ENCODE measurements around the gene SLC5A6. TPM values are rescaled to one million over a fixed set of nuclear protein-coding genes. Genes with fewer than 3 reads are reported as not detected.

SLC5A6 gene
- total RNA-seq, 1 experiment from 2014 or later, result 111 TPM

DNA sequence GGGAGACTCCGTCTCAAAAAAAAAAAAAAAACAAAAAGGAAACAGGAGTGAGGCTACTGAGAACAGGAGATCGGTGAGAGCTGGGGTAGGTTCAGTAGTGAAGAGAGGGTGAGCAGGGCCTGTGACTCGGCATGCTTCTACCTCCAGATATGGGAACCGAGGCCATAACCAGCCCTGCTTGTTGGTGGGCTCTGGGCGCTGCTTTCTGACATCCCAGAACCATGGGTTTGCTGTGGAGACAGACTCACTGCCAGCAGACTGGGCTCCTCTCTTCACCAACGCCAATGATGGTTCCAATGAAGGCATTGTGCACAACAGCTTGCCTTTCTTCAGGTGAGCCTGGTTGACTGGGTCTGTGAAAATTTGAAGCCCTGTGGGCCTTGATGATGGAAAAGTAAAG lies 11.3 kb upstream of the SLC5A6 start (continued):
- TF ChIP-seq NFYB (CRISPR knock-in tag; conservative IDR thresholded peaks at IDR 0.05; ENCODE audit: low read depth) (no peak), SMAD4 (CRISPR knock-in tag; IDR thresholded peaks at IDR 0.05) (no peak), SP1 (CRISPR knock-in tag; conservative IDR thresholded peaks at IDR 0.05) (no peak), TCF7 (CRISPR knock-in tag; IDR thresholded peaks at IDR 0.05; ENCODE audit: low read depth) (no peak)
- TF ChIP-seq, protein P1, sequence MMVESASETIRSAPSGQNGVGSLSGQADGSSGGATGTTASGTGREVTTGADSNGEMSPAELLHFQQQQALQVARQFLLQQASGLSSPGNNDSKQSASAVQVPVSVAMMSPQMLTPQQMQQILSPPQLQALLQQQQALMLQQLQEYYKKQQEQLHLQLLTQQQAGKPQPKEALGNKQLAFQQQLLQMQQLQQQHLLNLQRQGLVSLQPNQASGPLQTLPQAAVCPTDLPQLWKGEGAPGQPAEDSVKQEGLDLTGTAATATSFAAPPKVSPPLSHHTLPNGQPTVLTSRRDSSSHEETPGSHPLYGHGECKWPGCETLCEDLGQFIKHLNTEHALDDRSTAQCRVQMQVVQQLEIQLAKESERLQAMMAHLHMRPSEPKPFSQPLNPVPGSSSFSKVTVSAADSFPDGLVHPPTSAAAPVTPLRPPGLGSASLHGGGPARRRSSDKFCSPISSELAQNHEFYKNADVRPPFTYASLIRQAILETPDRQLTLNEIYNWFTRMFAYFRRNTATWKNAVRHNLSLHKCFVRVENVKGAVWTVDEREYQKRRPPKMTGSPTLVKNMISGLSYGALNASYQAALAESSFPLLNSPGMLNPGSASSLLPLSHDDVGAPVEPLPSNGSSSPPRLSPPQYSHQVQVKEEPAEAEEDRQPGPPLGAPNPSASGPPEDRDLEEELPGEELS (CRISPR knock-in tag; IDR thresholded peaks at IDR 0.05), result no peak

DNA sequence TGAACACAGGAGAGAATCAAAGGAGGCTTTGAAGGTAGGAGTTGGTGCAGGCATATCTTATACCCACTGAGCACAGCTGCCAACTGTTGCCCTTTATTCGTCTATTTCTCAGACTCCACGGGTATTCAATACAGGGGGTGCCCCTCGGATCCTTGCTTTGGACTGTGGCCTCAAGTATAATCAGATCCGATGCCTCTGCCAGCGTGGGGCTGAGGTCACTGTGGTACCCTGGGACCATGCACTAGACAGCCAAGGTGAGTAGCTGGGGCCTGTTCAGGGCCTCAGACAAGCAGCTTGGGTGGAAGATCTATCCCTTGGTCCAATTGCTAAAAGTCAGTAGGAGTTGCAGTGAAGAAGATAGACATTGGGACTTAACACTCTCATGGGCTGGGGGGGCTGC lies 10.3 kb upstream of the SLC5A6 start:
- no peak overlapping the region for H3K4me3 Mint-ChIP-seq
- ChIA-PET POLR2A (no interaction called here), CTCF (interaction anchor here (0.9 kb wide), 1 partner anchor 28 kb away, joined by 3 read pairs; no protein-coding TSS in a partner anchor)
- no peak for DNase-seq (ENCODE audit: low spot score)
- no peak for TF ChIP-seq KAT7 (CRISPR knock-in tag; IDR thresholded peaks at IDR 0.05; ENCODE audit: borderline replicate concordance)
- TF ChIP-seq, protein P1 (CRISPR knock-in tag; IDR thresholded peaks at IDR 0.05), result no peak
- TF ChIP-seq, protein P2, sequence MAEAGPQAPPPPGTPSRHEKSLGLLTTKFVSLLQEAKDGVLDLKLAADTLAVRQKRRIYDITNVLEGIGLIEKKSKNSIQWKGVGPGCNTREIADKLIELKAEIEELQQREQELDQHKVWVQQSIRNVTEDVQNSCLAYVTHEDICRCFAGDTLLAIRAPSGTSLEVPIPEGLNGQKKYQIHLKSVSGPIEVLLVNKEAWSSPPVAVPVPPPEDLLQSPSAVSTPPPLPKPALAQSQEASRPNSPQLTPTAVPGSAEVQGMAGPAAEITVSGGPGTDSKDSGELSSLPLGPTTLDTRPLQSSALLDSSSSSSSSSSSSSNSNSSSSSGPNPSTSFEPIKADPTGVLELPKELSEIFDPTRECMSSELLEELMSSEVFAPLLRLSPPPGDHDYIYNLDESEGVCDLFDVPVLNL (CRISPR knock-in tag; IDR thresholded peaks at IDR 0.05; ENCODE audit: borderline replicate concordance, low read depth), result no peak
- TF ChIP-seq, protein P3, sequence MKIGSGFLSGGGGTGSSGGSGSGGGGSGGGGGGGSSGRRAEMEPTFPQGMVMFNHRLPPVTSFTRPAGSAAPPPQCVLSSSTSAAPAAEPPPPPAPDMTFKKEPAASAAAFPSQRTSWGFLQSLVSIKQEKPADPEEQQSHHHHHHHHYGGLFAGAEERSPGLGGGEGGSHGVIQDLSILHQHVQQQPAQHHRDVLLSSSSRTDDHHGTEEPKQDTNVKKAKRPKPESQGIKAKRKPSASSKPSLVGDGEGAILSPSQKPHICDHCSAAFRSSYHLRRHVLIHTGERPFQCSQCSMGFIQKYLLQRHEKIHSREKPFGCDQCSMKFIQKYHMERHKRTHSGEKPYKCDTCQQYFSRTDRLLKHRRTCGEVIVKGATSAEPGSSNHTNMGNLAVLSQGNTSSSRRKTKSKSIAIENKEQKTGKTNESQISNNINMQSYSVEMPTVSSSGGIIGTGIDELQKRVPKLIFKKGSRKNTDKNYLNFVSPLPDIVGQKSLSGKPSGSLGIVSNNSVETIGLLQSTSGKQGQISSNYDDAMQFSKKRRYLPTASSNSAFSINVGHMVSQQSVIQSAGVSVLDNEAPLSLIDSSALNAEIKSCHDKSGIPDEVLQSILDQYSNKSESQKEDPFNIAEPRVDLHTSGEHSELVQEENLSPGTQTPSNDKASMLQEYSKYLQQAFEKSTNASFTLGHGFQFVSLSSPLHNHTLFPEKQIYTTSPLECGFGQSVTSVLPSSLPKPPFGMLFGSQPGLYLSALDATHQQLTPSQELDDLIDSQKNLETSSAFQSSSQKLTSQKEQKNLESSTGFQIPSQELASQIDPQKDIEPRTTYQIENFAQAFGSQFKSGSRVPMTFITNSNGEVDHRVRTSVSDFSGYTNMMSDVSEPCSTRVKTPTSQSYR (CRISPR knock-in tag; IDR thresholded peaks at IDR 0.05), result no peak
- TF ChIP-seq, protein P4, sequence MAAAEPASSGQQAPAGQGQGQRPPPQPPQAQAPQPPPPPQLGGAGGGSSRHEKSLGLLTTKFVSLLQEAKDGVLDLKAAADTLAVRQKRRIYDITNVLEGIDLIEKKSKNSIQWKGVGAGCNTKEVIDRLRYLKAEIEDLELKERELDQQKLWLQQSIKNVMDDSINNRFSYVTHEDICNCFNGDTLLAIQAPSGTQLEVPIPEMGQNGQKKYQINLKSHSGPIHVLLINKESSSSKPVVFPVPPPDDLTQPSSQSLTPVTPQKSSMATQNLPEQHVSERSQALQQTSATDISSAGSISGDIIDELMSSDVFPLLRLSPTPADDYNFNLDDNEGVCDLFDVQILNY (CRISPR knock-in tag; IDR thresholded peaks at IDR 0.05), result no peak
- no peak for TF ChIP-seq CREM (CRISPR knock-in tag; IDR thresholded peaks at IDR 0.05)
- no peak for TF ChIP-seq ATF1 (CRISPR knock-in tag; IDR thresholded peaks at IDR 0.05)
- no peak for TF ChIP-seq ZNF232 (CRISPR knock-in tag; IDR thresholded peaks at IDR 0.05)
- TF ChIP-seq, protein P5, sequence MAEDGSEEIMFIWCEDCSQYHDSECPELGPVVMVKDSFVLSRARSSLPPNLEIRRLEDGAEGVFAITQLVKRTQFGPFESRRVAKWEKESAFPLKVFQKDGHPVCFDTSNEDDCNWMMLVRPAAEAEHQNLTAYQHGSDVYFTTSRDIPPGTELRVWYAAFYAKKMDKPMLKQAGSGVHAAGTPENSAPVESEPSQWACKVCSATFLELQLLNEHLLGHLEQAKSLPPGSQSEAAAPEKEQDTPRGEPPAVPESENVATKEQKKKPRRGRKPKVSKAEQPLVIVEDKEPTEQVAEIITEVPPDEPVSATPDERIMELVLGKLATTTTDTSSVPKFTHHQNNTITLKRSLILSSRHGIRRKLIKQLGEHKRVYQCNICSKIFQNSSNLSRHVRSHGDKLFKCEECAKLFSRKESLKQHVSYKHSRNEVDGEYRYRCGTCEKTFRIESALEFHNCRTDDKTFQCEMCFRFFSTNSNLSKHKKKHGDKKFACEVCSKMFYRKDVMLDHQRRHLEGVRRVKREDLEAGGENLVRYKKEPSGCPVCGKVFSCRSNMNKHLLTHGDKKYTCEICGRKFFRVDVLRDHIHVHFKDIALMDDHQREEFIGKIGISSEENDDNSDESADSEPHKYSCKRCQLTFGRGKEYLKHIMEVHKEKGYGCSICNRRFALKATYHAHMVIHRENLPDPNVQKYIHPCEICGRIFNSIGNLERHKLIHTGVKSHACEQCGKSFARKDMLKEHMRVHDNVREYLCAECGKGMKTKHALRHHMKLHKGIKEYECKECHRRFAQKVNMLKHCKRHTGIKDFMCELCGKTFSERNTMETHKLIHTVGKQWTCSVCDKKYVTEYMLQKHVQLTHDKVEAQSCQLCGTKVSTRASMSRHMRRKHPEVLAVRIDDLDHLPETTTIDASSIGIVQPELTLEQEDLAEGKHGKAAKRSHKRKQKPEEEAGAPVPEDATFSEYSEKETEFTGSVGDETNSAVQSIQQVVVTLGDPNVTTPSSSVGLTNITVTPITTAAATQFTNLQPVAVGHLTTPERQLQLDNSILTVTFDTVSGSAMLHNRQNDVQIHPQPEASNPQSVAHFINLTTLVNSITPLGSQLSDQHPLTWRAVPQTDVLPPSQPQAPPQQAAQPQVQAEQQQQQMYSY (CRISPR knock-in tag; IDR thresholded peaks at IDR 0.05), result no peak
- TF ChIP-seq, protein P6, sequence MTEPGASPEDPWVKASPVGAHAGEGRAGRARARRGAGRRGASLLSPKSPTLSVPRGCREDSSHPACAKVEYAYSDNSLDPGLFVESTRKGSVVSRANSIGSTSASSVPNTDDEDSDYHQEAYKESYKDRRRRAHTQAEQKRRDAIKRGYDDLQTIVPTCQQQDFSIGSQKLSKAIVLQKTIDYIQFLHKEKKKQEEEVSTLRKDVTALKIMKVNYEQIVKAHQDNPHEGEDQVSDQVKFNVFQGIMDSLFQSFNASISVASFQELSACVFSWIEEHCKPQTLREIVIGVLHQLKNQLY (CRISPR knock-in tag; IDR thresholded peaks at IDR 0.05), result no peak
- no peak overlapping the region for H3K27ac Mint-ChIP-seq
- H3K27me3 Mint-ChIP-seq (ENCODE audit: low read depth), result no peaks in the 10 kb centered on the region
- H3K9me3 Mint-ChIP-seq, result no peaks in the 10 kb centered on the region
- ATAC-seq, result no peak
- H3K36me3 Mint-ChIP-seq, result peaks cover 83% of the 10 kb centered on the region
- peaks cover 13% of the 10 kb centered on the region for H3K4me1 Mint-ChIP-seq

Data from WTC11 (cell line).